ENCODE results near the gene LILRB5.
A peak's percentile ranks its signal among the peaks of the same experiment; 100 is the strongest.

- TF ChIP-seq, protein P1, sequence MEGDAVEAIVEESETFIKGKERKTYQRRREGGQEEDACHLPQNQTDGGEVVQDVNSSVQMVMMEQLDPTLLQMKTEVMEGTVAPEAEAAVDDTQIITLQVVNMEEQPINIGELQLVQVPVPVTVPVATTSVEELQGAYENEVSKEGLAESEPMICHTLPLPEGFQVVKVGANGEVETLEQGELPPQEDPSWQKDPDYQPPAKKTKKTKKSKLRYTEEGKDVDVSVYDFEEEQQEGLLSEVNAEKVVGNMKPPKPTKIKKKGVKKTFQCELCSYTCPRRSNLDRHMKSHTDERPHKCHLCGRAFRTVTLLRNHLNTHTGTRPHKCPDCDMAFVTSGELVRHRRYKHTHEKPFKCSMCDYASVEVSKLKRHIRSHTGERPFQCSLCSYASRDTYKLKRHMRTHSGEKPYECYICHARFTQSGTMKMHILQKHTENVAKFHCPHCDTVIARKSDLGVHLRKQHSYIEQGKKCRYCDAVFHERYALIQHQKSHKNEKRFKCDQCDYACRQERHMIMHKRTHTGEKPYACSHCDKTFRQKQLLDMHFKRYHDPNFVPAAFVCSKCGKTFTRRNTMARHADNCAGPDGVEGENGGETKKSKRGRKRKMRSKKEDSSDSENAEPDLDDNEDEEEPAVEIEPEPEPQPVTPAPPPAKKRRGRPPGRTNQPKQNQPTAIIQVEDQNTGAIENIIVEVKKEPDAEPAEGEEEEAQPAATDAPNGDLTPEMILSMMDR (IDR thresholded peaks at IDR 0.05; ENCODE audit: control extremely low read depth in 1 of 3, insufficient read depth in 1 of 3, low read depth in 1 of 3, low read length in 3 of 3): no peak
- TF ChIP-seq BRCA1 (IDR thresholded peaks at IDR 0.05; ENCODE audit: low read depth, low read length) (no peak), YY1 (IDR thresholded peaks at IDR 0.05; ENCODE audit: low read depth, low read length) (no peak), SIN3A (conservative IDR thresholded peaks at IDR 0.05 in 1 of 2, IDR thresholded peaks at IDR 0.05 in 1 of 2; ENCODE audit: low read depth in 1 of 2, low read length in 2 of 2) (0 out of 4 replicates have a peak, but pooled peaks of 1 of the 2 experiments have one; percentile 41), SIX5 (IDR thresholded peaks at IDR 0.05; ENCODE audit: low read depth, low read length) (no peak), POLR2A (IDR thresholded peaks at IDR 0.05; ENCODE audit: control extremely low read depth in 1 of 2, low read depth in 2 of 2, low read length in 2 of 2) (peak in 1 of 2 experiments; percentile 61; a peak in 2 of 3 replicates), BCL11A (IDR thresholded peaks at IDR 0.05; ENCODE audit: low read depth in 2 of 2, low read length in 2 of 2) (peak in 1 of 2 experiments; percentile 4), POLR2AphosphoS5 (IDR thresholded peaks at IDR 0.05; ENCODE audit: low read depth, low read length) (peak; percentile 16), USF2 (IDR thresholded peaks at IDR 0.05; ENCODE audit: low read length) (no peak), ASH2L (IDR thresholded peaks at IDR 0.05; ENCODE audit: low read length) (no peak), NRF1 (IDR thresholded peaks at IDR 0.05; ENCODE audit: low read depth, low read length) (no peak), RNF2 (IDR thresholded peaks at IDR 0.05; ENCODE audit: borderline replicate concordance, low read depth, low read length, missing control alignments, poor library complexity, severe bottlenecking) (no peak), RFX5 (IDR thresholded peaks at IDR 0.05; ENCODE audit: borderline replicate concordance, low read depth, low read length) (no peak), ATF3 (IDR thresholded peaks at IDR 0.05; ENCODE audit: insufficient read depth, low read depth, low read length) (no peak)
Measured at GRCh38 chr19:54209058-54209810, 47.8 kb downstream of the LILRB5 start.

All from H1 (cell line).